Measurements from ENCODE around the gene CISTR. TPM values are rescaled to one million over a fixed set of nuclear protein-coding genes. Genes with fewer than 3 reads are reported as not detected.

The CISTR gene
- total RNA-seq, 1 experiment from 2014 or later, result not detected

DNA sequence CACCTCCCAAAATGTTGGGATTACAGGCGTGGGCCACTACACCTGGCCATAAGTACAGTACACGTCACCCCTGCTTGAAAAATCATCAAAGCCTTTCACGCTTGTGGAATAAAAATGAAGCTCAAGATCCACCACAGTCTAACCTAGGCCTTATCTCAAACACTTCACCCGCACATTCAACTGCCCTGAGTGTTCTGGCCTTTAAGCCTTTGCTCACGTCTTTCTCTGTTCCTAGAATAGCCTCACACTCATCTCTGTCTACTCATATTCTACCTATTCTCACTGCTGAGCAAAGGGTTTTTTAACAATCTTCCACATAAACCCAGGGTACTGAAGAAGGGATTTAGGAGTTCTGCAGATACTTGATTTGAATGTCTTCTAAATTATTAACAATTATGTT lies 34.5 kb downstream of the CISTR start:
- POLR2A ChIA-PET (ENCODE audit: low non-redundant PET), result interaction anchor here (0.9 kb wide), 1 partner anchor 15 kb away, joined by 3 read pairs; no protein-coding TSS in a partner anchor
- Histone ChIP-seq H3K4me3 (ENCODE audit: low read depth, low read length, poor library complexity, severe bottlenecking) (no peak overlapping the region), H3K36me3 (ENCODE audit: insufficient read depth, low read length, poor library complexity, severe bottlenecking) (no peaks in the 10 kb centered on the region)

DNA sequence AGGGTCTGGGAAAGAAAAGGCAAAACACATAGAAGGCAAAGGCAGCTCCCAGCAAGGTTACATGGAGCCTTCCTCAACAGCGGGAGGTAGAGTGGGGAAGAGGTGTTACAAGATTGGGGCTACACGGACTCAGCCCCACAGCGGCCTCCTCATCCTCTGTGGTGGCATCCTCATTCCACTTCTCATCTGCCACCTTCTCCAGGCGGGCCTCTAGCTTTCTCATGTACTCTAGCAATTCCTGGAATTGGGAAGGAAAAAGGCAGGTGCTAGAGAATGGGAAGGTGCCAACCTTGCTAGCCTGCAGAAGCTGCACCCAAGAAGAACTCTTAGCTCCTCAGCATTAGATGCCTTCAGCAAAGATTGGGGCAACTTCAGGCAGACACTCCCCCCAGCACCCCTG lies 37.8 kb downstream of the CISTR start:
- CTCF ChIA-PET, result no interaction called here
- TF ChIP-seq EZH2 (IDR thresholded peaks at IDR 0.05; ENCODE audit: borderline replicate concordance, low read depth, low read length, poor library complexity, severe bottlenecking), result no peak
- TF ChIP-seq, protein P1, sequence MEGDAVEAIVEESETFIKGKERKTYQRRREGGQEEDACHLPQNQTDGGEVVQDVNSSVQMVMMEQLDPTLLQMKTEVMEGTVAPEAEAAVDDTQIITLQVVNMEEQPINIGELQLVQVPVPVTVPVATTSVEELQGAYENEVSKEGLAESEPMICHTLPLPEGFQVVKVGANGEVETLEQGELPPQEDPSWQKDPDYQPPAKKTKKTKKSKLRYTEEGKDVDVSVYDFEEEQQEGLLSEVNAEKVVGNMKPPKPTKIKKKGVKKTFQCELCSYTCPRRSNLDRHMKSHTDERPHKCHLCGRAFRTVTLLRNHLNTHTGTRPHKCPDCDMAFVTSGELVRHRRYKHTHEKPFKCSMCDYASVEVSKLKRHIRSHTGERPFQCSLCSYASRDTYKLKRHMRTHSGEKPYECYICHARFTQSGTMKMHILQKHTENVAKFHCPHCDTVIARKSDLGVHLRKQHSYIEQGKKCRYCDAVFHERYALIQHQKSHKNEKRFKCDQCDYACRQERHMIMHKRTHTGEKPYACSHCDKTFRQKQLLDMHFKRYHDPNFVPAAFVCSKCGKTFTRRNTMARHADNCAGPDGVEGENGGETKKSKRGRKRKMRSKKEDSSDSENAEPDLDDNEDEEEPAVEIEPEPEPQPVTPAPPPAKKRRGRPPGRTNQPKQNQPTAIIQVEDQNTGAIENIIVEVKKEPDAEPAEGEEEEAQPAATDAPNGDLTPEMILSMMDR (conservative IDR thresholded peaks at IDR 0.05; ENCODE audit: low read depth, low read length), result no peak
- BruUV-seq (replicated peaks), result no TSS peak
- no peak overlapping the region for H3K27ac ChIP-seq (ENCODE audit: low read depth, low read length, poor library complexity, severe bottlenecking)
- H3K4me1 ChIP-seq (ENCODE audit: insufficient read depth, low read length, poor library complexity, severe bottlenecking), result peaks cover 11% of the 10 kb centered on the region
- H3K9me3 ChIP-seq (ENCODE audit: low read depth, low read length, poor library complexity, severe bottlenecking), result no peaks in the 10 kb centered on the region
- H3K36me3 ChIP-seq (ENCODE audit: insufficient read depth, low read length, poor library complexity, severe bottlenecking), result no peaks in the 10 kb centered on the region
- H3K27me3 ChIP-seq (replicated peaks; ENCODE audit: insufficient read depth, low read depth, low read length, poor library complexity), result no peaks in the 10 kb centered on the region
- intact Hi-C loops (cut with micrococcal nuclease; ENCODE audit: unreplicated experiment), result no loop called here
- H3K4me3 ChIP-seq (ENCODE audit: low read depth, low read length, poor library complexity, severe bottlenecking), result no peak overlapping the region
- POLR2A ChIA-PET (ENCODE audit: low non-redundant PET), result no interaction called here
- DNase-seq (ENCODE audit: low spot score), result no peak

More for the DNA sequence above, 34.5 kb downstream of the CISTR start:
- Histone ChIP-seq H3K27me3 (replicated peaks; ENCODE audit: insufficient read depth, low read depth, low read length, poor library complexity) (no peaks in the 10 kb centered on the region), H3K9me3 (ENCODE audit: low read depth, low read length, poor library complexity, severe bottlenecking) (no peaks in the 10 kb centered on the region), H3K4me1 (ENCODE audit: insufficient read depth, low read length, poor library complexity, severe bottlenecking) (no peaks in the 10 kb centered on the region), H3K27ac (ENCODE audit: low read depth, low read length, poor library complexity, severe bottlenecking) (no peak overlapping the region)
- TF ChIP-seq, protein P1 (conservative IDR thresholded peaks at IDR 0.05; ENCODE audit: low read depth, low read length), result no peak
- TF ChIP-seq EZH2 (IDR thresholded peaks at IDR 0.05; ENCODE audit: borderline replicate concordance, low read depth, low read length, poor library complexity, severe bottlenecking), result no peak
- no TSS peak for BruUV-seq (replicated peaks)
- DNase-seq (ENCODE audit: low spot score), result no peak
- intact Hi-C loops (cut with micrococcal nuclease; ENCODE audit: unreplicated experiment), result no loop called here
- CTCF ChIA-PET, result no interaction called here

DNA sequence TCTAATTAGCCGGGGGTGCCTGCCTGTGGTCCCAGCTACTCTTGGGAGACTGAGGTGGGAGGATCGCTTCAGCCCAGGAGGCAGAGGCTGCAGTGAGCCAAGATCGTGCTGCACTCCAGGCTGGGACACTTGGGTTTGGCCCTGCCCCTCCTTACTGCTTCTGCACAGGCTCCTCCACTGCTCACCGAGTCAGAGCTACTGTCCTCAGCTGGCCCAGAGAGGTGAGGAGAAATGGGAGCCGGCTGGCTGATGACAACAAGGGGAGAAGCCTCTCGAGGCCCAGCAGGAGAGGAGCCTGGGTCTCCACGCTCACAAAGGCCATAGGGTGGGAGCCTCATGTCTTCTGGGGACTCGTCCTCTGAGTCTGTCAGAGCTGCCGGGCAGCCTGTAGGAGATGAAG lies 38.3 kb downstream of the CISTR start:
- H3K27ac ChIP-seq (ENCODE audit: low read depth, low read length, poor library complexity, severe bottlenecking), result no peak overlapping the region
- ChIA-PET POLR2A (ENCODE audit: low non-redundant PET) (no interaction called here), CTCF (no interaction called here)
- BruUV-seq (replicated peaks), result no TSS peak
- H3K36me3 ChIP-seq (ENCODE audit: insufficient read depth, low read length, poor library complexity, severe bottlenecking), result no peaks in the 10 kb centered on the region
- intact Hi-C loops (cut with micrococcal nuclease; ENCODE audit: unreplicated experiment), result no loop called here
- TF ChIP-seq EZH2 (IDR thresholded peaks at IDR 0.05; ENCODE audit: borderline replicate concordance, low read depth, low read length, poor library complexity, severe bottlenecking), result no peak
- no peak for DNase-seq (ENCODE audit: low spot score)
- H3K4me3 ChIP-seq (ENCODE audit: low read depth, low read length, poor library complexity, severe bottlenecking), result no peak overlapping the region
- H3K27me3 ChIP-seq (replicated peaks; ENCODE audit: insufficient read depth, low read depth, low read length, poor library complexity), result peaks cover 4% of the 10 kb centered on the region
- H3K9me3 ChIP-seq (ENCODE audit: low read depth, low read length, poor library complexity, severe bottlenecking), result no peaks in the 10 kb centered on the region
- peaks cover 11% of the 10 kb centered on the region for H3K4me1 ChIP-seq (ENCODE audit: insufficient read depth, low read length, poor library complexity, severe bottlenecking)

DNA sequence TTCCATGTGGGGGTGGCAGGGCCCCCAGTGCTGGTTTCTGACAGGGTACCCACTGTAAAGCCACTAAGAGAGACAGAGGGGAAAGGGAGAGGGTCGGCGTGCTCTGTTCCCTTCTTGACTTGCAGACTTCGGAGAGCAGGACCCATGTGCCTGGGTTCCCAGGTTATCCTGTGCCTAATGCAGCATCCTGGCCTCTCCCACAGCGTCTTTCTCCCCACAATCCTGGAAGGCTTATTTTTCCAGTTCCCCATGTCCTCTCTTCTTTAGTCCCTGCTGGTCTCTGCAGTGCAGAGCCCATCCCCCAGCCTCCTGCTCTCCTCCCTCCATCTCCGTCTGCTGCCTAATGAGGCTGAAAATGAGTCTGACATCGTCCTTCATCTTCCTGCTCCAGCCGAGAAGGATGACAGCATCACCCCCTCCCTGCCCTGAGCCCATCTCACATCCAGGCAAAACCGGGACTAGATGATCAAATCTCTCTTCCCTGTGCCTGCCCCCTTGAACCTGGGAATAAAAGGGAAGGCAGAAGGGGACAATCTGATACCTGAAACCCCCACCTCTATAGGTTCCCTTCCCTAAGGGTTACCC lies 39.6 kb downstream of the CISTR start:
- intact Hi-C loops (cut with micrococcal nuclease; ENCODE audit: unreplicated experiment), result no loop called here
- no peak overlapping the region for H3K4me3 ChIP-seq (ENCODE audit: low read depth, low read length, poor library complexity, severe bottlenecking)
- peaks cover 11% of the 10 kb centered on the region for H3K4me1 ChIP-seq (ENCODE audit: insufficient read depth, low read length, poor library complexity, severe bottlenecking)
- no peaks in the 10 kb centered on the region for H3K9me3 ChIP-seq (ENCODE audit: low read depth, low read length, poor library complexity, severe bottlenecking)
- POLR2A ChIA-PET (ENCODE audit: low non-redundant PET), result no interaction called here
- peaks cover 5% of the 10 kb centered on the region for H3K27me3 ChIP-seq (replicated peaks; ENCODE audit: insufficient read depth, low read depth, low read length, poor library complexity)
- TF ChIP-seq, protein P1 (conservative IDR thresholded peaks at IDR 0.05; ENCODE audit: low read depth, low read length), result no peak
- TF ChIP-seq EZH2 (IDR thresholded peaks at IDR 0.05; ENCODE audit: borderline replicate concordance, low read depth, low read length, poor library complexity, severe bottlenecking), result no peak
- H3K27ac ChIP-seq (ENCODE audit: low read depth, low read length, poor library complexity, severe bottlenecking), result no peak overlapping the region
- no TSS peak for BruUV-seq (replicated peaks)
- H3K36me3 ChIP-seq (ENCODE audit: insufficient read depth, low read length, poor library complexity, severe bottlenecking), result no peaks in the 10 kb centered on the region
- no peak for DNase-seq (ENCODE audit: low spot score)
- CTCF ChIA-PET, result no interaction called here

Data from A673 (cell line).